IMR-90 (cell line): ENCODE results near the gene MOXD1.

Source experiments
- CEBPB ChIP-seq: IDR thresholded peaks from 2 replicates; pipeline ENCODE4 v1.6.1; 2012; ENCODE audit warnings: low read depth, low read length, improper control_type of control experiment
- CTCF ChIP-seq: conservative IDR thresholded peaks from 2 replicates; pipeline ENCODE4 v1.5.1; 2012; ENCODE audit warnings: mild to moderate bottlenecking, low read depth, low read length, improper control_type of control experiment
- FOS ChIP-seq: fragments of 150-350 bp; IDR thresholded peaks from 2 replicates; pipeline ENCODE4 v1.6.1; 2016; ENCODE audit warnings: low read depth, low read length
- NFE2L2 ChIP-seq: fragments of 150-350 bp; IDR thresholded peaks from 2 replicates; pipeline ENCODE4 v1.6.1; 2016; ENCODE audit warnings: low read depth, mild to moderate bottlenecking, low read length
- POLR2A ChIP-seq: IDR thresholded peaks from 2 replicates; pipeline ENCODE4 v1.6.1; 2012; ENCODE audit warnings: mild to moderate bottlenecking, low read depth, low read length
- RAD21 ChIP-seq: IDR thresholded peaks from 2 replicates; pipeline ENCODE4 v1.6.1; 2012; ENCODE audit warnings: low read length, improper control_type of control experiment
- RFX5 ChIP-seq: IDR thresholded peaks from 2 replicates; pipeline ENCODE4 v1.8.0; 2012; ENCODE audit warnings: low read depth, mild to moderate bottlenecking, low read length, moderate library complexity
- SMC3 ChIP-seq: fragments of 150-350 bp; IDR thresholded peaks from 2 replicates; pipeline ENCODE4 v1.6.1; 2016; ENCODE audit warnings: low read depth, mild to moderate bottlenecking, antibody characterized with exemption, low read length, moderate library complexity
- USF2 ChIP-seq: fragments of 150-350 bp; IDR thresholded peaks from 2 replicates; pipeline ENCODE4 v1.6.1; 2017; ENCODE audit warnings: mild to moderate bottlenecking, antibody characterized with exemption, low read length, low read depth

GRCh38 chr6:132364306-132365074 lies 36.8 kb downstream of the MOXD1 start:
- TF ChIP-seq CTCF (no peak), FOS (no peak), USF2 (no peak), RAD21 (no peak), POLR2A (no peak), CEBPB (no peak), SMC3 (no peak), NFE2L2 (no peak), RFX5 (no peak)
